Stimulated activated CD8-positive, alpha-beta memory T cell treated with anti-CD3 and anti-CD28 coated beads, Interleukin-15, amount 100 ng/mL, for 1 hour (primary cell): ENCODE data around the gene PPP1R3C.

Experiments
- DNase-seq: peaks from one replicate; pipeline ENCODE4 v3.0.0-alpha.2; 2020; ENCODE audit warnings: low read depth

Gene PPP1R3C

DNA sequence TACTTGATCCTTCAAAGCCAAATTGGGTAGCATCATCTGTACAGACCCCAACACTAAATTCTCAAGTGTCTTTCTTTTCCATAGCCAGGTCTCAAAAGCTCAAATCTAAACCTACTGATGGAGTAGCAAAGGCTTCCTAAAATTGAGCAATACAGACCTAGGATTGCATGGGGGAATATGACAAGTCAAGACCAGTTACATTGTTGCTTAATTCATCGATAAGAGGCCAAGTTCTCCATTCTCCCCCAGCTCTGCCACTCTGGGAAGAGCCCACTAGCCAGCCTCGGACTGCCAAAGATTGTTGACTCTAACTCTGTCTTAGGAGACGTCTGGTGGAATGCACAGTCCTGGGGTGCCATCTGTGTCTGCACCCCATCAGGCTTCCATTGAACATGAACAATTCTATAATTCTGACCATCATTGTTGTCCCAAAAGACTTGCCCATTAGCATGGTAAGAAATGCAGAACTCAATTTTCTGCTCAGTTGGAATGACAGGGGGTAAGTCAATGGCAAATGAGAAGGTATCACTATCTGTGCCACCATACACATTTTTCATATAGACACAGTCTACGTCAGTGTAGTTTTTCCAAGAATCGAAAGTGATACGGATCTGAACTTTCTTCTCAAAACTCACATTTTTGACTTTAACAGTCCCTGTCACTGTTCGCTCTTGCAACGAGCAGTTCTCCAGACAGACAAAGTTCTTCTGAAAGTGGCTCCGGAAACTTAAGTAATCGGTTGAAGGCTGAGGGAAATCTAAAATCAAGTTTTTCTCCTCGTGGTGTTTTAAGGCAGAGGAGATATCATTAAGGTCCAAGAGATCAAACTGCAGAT, 2.9 kb downstream of the PPP1R3C start:
- DNase-seq = no peak

GRCh38 chr10:91628383-91628782, 4.5 kb downstream of the PPP1R3C start:
- DNase-seq = no peak

DNA sequence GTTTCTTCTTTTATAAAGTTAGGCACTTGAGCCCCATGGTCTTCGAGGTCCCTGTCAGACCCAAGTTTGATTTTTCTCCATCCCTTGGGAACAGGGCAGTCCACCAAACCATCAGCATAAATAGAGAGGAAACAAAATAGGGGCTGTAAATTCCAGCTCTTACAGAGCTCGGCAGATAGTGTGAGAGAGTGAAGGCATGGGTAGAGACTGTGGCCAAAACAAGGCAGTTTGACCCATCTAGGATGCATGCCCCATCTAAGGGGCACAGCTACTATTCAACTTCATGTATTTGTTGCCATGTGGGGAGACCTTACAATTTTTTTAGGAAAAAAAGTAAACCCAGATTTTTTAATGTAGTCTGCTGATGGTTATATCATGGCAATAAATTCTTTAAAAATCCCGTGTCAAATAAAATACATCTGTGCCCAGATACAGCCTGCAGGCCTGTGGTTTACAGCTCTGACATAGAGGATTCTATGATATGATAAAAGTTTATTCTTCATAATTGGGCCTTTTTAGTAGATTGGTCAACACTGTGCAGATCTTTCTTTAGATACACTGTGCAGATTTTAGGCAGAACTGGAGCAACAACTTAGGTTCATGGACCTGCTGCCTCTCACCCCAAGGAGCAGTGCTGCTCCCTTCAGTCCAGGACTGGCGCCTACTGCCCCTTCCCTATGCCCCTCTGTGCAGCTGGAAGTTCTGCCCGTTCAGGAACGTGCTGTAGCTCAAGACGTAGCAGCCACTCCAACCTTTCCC, 5.3 kb downstream of the PPP1R3C start:
- no peak for DNase-seq

DNA sequence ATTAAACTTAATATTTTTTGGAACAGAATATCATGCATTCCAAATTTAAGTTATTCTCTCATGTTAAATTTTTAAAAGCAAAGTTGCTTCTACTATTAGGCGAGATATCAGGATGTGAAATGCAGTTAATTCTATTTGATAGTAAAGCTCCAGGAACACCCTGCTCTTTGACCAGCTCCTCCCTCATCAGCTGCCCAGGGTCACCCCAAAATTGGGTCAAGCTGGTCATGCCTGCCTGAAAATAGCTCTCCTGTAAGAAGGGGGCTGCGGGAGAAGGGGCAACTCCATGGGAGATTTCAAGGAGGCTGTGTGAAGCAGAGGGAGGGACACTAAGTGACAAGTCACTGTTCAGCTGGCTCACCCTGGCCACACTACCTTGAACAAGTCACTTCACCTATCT, 5.9 kb downstream of the PPP1R3C start:
- no peak for DNase-seq

- no peak for DNase-seq
Observed at GRCh38 chr10:91624633-91625032, 8.2 kb downstream of the PPP1R3C start.

DNA sequence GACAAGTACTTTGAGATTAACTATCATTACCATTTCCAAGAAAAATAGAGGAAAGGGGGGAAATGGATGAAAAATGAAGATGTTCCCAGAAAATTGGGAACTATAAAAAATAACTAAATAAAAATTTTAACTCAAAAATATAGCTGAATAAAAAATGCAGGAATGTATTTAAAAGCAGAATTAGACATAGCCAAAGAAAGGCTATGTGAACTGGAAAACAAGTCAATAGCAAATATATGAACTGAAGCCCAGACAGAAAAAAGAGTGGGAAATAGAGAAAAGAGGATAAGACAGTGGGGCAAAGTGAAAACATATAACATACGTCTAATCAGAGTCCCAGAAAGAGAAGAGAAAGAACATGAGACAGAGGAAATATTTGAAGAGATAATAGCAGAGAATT, 10.3 kb downstream of the PPP1R3C start:
- no peak for DNase-seq

GRCh38 chr10:91621483-91622113, 11.3 kb downstream of the PPP1R3C start:
- no peak for DNase-seq

GRCh38 chr10:91617072-91617609, 15.7 kb downstream of the PPP1R3C start:
- DNase-seq = no peak

DNA sequence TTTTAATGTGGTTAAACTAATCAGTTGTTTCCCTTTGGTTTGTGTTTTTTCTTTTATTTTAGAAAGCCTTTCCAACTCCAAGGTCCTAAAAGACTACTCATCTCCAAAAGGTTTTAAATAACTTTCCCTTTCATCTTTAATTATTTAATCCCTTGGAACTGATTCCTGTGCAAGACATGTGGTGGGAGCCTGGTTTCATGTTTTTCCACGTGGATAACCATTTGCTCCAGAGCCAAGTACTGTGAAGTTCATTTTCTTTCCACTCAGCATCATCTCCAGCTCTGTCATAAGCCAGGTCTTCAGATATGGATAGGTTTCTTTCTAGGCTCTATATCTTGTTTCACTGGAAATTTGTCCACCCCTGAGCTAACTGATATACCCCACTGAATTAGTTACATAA, 16.7 kb downstream of the PPP1R3C start:
- no peak for DNase-seq

DNA sequence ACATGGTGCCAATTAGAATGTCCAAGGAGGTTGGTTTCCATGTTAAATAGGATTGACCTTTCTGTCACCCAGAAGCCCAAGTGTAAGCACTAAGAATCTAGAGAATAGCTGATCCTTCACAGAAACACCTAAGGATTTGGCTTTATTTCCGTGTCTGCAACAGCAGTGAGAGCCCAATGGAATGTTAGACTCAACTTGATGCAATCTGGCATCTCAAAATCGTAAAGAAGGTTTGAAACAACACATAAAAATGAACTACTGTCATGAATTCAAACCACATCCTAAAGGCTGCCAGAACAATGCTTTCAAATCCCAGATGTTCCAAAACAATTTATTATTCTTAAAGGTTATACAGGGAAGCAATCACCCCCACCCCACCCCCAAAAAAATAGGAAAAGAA, 18.6 kb downstream of the PPP1R3C start:
- DNase-seq = no peak

DNA sequence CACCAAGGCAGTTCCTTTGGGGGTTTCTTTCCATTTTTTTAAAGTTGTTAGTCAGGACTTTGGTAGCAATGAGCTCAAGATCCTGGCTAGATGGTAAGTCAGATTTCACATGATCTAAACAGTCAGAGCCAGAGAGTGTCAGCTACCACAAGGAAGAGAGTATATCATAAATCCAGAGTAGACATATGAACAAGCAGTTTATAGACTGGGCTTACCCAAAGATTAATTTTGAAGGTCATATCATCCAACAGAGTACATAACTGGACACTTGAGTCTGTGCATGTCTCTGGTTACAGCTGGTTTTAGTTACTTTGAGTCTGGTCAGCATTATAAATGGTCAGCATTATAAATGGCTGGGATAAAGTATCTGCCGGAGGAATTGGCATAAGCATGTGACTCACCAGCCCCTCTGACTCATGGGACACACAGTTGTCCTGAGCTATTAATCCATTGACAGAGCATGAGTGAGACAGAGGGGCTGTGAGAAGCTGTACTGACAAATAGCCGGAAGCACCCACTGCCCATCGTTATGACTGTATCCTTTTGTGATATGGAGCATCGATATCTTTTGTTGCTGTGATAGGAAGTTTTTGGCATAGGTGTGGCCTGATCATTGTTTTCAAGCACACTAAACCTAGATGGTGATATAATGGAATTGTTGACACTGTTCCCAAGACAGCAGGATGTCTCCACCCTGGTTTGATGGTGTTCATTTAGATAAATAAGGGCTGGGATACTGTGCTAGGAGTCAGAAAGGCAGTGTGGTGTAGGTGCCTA, 19.3 kb downstream of the PPP1R3C start:
- no peak for DNase-seq

DNA sequence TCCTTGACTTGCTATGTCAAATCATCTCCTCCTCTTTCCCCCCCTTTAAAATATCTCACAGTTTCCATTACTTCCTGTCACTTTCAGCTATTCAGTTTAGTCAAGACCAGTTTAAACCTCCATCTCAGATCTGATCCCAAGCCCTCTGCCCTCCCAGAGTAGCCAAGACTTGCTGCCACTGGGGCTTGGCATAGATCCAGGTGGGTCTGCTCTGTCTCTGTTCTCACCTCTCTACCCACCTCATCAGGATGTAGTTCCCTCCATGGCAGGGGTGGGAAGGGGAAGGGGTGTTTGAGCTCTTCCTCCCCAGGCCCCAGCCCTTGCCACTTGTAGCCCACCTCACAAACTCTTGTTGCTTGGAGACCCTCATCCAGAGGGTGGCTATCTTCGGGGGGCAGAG, 22.0 kb downstream of the PPP1R3C start:
- DNase-seq = no peak

- no peak for DNase-seq
Observed at GRCh38 chr10:91610444-91610843, 22.4 kb downstream of the PPP1R3C start.

GRCh38 chr10:91607646-91608403, 25.0 kb downstream of the PPP1R3C start:
- no peak for DNase-seq

DNA sequence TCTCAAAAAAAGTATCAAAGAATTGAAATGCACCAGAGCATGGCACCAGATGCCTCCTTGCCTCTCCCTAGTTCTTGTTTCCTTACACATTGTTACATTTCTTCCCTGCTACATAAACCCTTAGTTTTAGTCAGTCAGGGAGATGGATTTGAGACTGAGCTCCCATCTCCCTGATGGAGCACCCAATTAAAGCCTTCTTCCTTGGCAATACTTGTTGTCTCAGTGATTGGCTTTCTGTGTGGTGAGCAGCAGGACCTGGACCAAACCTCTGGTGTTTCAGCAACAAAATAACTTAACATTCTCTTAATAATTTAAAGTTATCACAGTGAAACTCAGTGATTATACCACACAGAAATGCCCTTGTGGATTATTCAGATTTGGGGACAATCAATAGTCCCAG, 26.9 kb downstream of the PPP1R3C start:
- no peak for DNase-seq

DNA sequence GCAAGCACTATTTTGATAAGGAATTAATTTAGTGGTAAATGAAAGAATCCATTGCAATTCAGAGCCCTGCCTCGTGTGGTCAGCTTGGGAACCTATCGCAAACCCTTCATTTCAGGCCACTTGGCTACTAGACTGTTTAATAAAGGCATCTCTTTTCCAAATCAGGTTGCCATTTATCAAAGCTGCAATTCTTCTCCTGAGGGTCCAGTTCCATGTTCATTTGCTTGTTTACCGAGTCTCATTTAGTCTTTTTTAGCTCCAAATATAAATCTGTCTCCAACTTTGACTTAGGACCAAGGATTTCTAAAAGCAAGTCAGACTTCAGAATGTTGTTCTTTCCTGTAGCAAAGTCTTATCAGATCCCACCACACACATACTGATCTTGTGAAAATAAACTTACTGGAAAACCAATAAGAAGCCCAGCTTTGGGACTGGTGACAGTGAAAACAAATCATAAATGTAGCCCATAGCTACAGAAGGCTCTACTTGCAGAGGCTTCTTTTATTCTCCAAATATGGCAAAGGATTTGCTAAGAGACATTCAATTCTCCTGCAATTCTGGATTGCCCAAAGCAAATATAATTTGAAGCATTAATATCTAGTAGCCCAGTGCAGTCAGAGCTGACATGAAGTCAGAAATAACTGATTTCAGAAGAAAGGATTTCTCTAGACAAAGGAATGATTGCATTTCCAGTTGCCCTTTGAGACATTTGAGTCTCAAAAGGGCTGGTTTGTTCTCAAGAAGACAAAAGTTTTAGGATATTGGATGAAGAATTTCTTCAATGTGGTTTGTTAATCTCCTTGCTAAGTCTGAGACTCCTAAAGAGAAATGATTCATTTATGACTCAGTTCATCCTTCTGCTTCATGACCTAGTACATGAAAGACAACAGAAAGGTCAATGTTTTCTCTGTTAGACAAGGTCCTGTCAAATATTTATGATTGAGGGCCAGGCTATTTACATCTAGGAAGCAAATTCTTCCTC, 28.0 kb downstream of the PPP1R3C start:
- no peak for DNase-seq

GRCh38 chr10:91603931-91604331, 28.9 kb downstream of the PPP1R3C start:
- DNase-seq = no peak

- no peak for DNase-seq
Observed at GRCh38 chr10:91602868-91603568, 29.9 kb downstream of the PPP1R3C start.

GRCh38 chr10:91602449-91602848, 30.4 kb downstream of the PPP1R3C start:
- DNase-seq = no peak
